Neural progenitor cell (in vitro differentiated cells): Measurements from ENCODE around the gene P2RX1.

Experiments
- CTCF ChIP-seq: fragments of 200-600 bp; sonication (generic); IDR thresholded peaks from 2 replicates; pipeline ENCODE4 v1.5.1; 2017; ENCODE audit warnings: antibody characterized with exemption, mild to moderate bottlenecking
- EZH2phosphoT487 ChIP-seq: fragments of 200-600 bp; sonication (generic); IDR thresholded peaks from 2 replicates; pipeline ENCODE4 v1.6.1; 2017; ENCODE audit warnings: antibody characterized with exemption

GRCh38 chr17:3851461-3852100 lies 64.7 kb downstream of the P2RX1 start:
- TF ChIP-seq CTCF (no peak), EZH2phosphoT487 (no peak)
